CD14-positive monocyte (primary cell): ENCODE data around the gene RBPJL. TPM values are rescaled to one million over a fixed set of nuclear protein-coding genes. Genes with fewer than 3 reads are reported as not detected.

ENCODE experiments used
- DNase-seq, 3 donors: peaks; one replicate each; pipeline ENCODE4 v3.0.0-alpha.2; 2011 to 2022
- H2AFZ ChIP-seq: 2 replicates; pipeline ENCODE4 v1.6.0; 2012; ENCODE audit warnings: mild to moderate bottlenecking, low read depth, low read length, inconsistent platforms; ENCODE audit not compliant: insufficient read depth, poor library complexity, severe bottlenecking
- H3K27ac ChIP-seq, 2 donors: 1 replicate in 1 of 2; 2 replicates in 1 of 2; pipeline ENCODE4 v1.5.1; 2012 to 2013; ENCODE audit warnings: low read length in 2 of 2, control low read depth in 1 of 2, inconsistent platforms in 1 of 2, low read depth in 1 of 2, mild to moderate bottlenecking in 1 of 2
- H3K27me3 ChIP-seq, 2 donors: one replicate each; pipeline versions ENCODE4 v1.6.0 to v1.6.1; 2011 to 2013; ENCODE audit warnings: low read length in 2 of 2; ENCODE audit not compliant: control insufficient read depth in 2 of 2, insufficient read depth in 2 of 2
- H3K36me3 ChIP-seq, 2 donors: replicated peaks in 1 of 2; 1 replicate in 1 of 2; 2 replicates in 1 of 2; pipeline versions ENCODE4 v1.5.1 to v1.6.1; 2012 to 2013; ENCODE audit warnings: low read length in 2 of 2, control low read depth in 1 of 2, inconsistent platforms in 1 of 2, mild to moderate bottlenecking in 1 of 2; ENCODE audit not compliant: insufficient read depth in 2 of 2, control insufficient read depth in 1 of 2
- H3K4me1 ChIP-seq, 2 donors: 1 replicate in 1 of 2; 2 replicates in 1 of 2; pipeline versions ENCODE4 v1.5.1 to v1.6.1; 2012 to 2013; ENCODE audit warnings: low read length in 2 of 2, control low read depth in 1 of 2, inconsistent platforms in 1 of 2, mild to moderate bottlenecking in 1 of 2, moderate library complexity in 1 of 2; ENCODE audit not compliant: insufficient read depth in 2 of 2, control insufficient read depth in 1 of 2
- H3K4me2 ChIP-seq: replicated peaks from 2 replicates; pipeline ENCODE3; 2012; ENCODE audit warnings: low read length, moderate library complexity, mild to moderate bottlenecking; ENCODE audit not compliant: poor library complexity, severe bottlenecking; ENCODE audit errors: extremely low read depth
- H3K4me3 ChIP-seq, 3 experiments: fragments of 200-600 bp in 1 of 3; sonication (generic) in 1 of 3; replicated peaks in 1 of 3; 1 replicate in 2 of 3; 2 replicates in 1 of 3; pipeline ENCODE4 v1.5.1; 2011 to 2013; ENCODE audit warnings: low read length in 3 of 3, mild to moderate bottlenecking in 3 of 3, control low read depth in 2 of 3, low read depth in 2 of 3, inconsistent platforms in 1 of 3, moderate library complexity in 1 of 3
- H3K79me2 ChIP-seq: 2 replicates; pipeline ENCODE4 v1.6.0; 2012; ENCODE audit warnings: mild to moderate bottlenecking, control low read depth, inconsistent platforms, low read length, moderate library complexity; ENCODE audit not compliant: insufficient read depth
- H3K9ac ChIP-seq: 2 replicates; pipeline ENCODE4 v1.6.0; 2017; ENCODE audit warnings: low read length, mild to moderate bottlenecking; ENCODE audit not compliant: insufficient read depth, poor library complexity, severe bottlenecking
- H3K9me3 ChIP-seq, 2 donors: replicated peaks in 1 of 2; 1 replicate in 1 of 2; 2 replicates in 1 of 2; pipeline versions ENCODE4 v1.5.1 to v1.6.1; 2012 to 2013; ENCODE audit warnings: low read length in 2 of 2, control low read depth in 1 of 2; ENCODE audit not compliant: control insufficient read depth in 1 of 2, insufficient read depth in 1 of 2
- H4K20me1 ChIP-seq: 2 replicates; pipeline ENCODE4 v1.6.0; 2012; ENCODE audit warnings: mild to moderate bottlenecking, low read length, control low read depth, moderate library complexity; ENCODE audit not compliant: insufficient read depth
- H3K27ac Mint-ChIP-seq, 7 donors: one replicate each; pipeline ENCODE4 v1.8.0; 2020; ENCODE audit warnings: mild to moderate bottlenecking in 7 of 7, mixed read lengths in 7 of 7, moderate library complexity in 6 of 7, inconsistent platforms in 2 of 7
- H3K27me3 Mint-ChIP-seq, 3 donors: one replicate each; pipeline ENCODE4 v1.8.0; 2021 to 2022; ENCODE audit warnings: low read depth in 3 of 3, mild to moderate bottlenecking in 3 of 3, mixed read lengths in 3 of 3, moderate library complexity in 3 of 3, inconsistent platforms in 1 of 3
- H3K36me3 Mint-ChIP-seq, 2 donors: one replicate each; pipeline ENCODE4 v1.8.0; 2020; ENCODE audit warnings: mixed read lengths in 2 of 2, inconsistent platforms in 1 of 2, mild to moderate bottlenecking in 1 of 2
- H3K4me1 Mint-ChIP-seq: one replicate; pipeline ENCODE4 v1.8.0; 2020; ENCODE audit warnings: mild to moderate bottlenecking, mixed read lengths
- H3K4me3 Mint-ChIP-seq, 2 donors: one replicate each; pipeline ENCODE4 v1.8.0; 2020; ENCODE audit warnings: mild to moderate bottlenecking in 2 of 2, mixed read lengths in 2 of 2, moderate library complexity in 1 of 2
- H3K9me3 Mint-ChIP-seq, 7 donors: one replicate each; pipeline ENCODE4 v1.8.0; 2020 to 2022; ENCODE audit warnings: mixed read lengths in 7 of 7, mild to moderate bottlenecking in 6 of 7, moderate library complexity in 6 of 7, inconsistent platforms in 2 of 7
- WGBS: methylation state at CpG from one replicate; pipeline ENCODE4 v1.1.5; 2013; ENCODE audit warnings: missing lambda C conversion rate; ENCODE audit not compliant: insufficient coverage; 5-methylcytosine and 5-hydroxymethylcytosine counted together
- intact Hi-C, 2 donors: fragments of 100-400 bp; cut with micrococcal nuclease; formaldehyde crosslinking; loops; one replicate each; pipeline versions ENCODE4 v1.15.0 to v1.15.1; 2023
- polyA plus RNA-seq, 3 donors: library from polyadenylated mRNA; depleted of rRNA in 1 of 3; unstranded in 2 of 3; stranded (reverse) in 1 of 3; fragments of 300-500 nt in 2 of 3; fragments of >200 nt in 1 of 3; fragmentation: Illumina TruSeq in 2 of 3; gene quantifications; 1 replicate in 2 of 3; 2 replicates in 1 of 3; pipeline ENCODE4 v1.2.3, GENCODE V29; 2012 to 2021
- TF ChIP-seq, protein P1 (sequence below): fragments of 200-600 bp; IDR thresholded peaks from one replicate; pipeline ENCODE4 v1.8.0; 2022; ENCODE audit warnings: antibody characterized with exemption, mild to moderate bottlenecking

RBPJL gene
- polyA plus RNA-seq, 3 donors = not detected

DNA sequence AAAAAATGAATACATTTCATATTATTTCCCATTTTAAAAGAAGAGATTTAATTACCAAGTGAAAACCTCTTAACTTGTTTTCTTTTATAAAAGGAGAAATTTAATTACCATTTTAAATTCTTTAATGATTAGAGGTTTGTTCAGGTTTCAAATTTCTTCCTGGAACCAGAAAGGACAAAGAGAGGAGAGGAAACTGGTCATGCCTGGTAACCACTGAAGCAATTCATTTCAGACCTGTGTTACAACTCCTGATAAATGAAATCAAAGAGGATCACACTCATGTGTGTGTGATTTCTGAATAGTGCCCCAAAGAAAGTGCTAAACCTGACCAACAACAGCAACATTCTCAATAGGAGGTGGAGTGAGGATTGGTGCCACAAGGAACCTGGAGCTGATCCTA, 39.7 kb upstream of the RBPJL start:
- no peaks in the 10 kb centered on the region for H3K4me1 ChIP-seq
- H3K4me3 ChIP-seq = no peak overlapping the region
- TF ChIP-seq, protein P1, sequence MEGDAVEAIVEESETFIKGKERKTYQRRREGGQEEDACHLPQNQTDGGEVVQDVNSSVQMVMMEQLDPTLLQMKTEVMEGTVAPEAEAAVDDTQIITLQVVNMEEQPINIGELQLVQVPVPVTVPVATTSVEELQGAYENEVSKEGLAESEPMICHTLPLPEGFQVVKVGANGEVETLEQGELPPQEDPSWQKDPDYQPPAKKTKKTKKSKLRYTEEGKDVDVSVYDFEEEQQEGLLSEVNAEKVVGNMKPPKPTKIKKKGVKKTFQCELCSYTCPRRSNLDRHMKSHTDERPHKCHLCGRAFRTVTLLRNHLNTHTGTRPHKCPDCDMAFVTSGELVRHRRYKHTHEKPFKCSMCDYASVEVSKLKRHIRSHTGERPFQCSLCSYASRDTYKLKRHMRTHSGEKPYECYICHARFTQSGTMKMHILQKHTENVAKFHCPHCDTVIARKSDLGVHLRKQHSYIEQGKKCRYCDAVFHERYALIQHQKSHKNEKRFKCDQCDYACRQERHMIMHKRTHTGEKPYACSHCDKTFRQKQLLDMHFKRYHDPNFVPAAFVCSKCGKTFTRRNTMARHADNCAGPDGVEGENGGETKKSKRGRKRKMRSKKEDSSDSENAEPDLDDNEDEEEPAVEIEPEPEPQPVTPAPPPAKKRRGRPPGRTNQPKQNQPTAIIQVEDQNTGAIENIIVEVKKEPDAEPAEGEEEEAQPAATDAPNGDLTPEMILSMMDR = no peak
- no peak overlapping the region for H3K9ac ChIP-seq
- no peaks in the 10 kb centered on the region for H4K20me1 ChIP-seq
- H3K79me2 ChIP-seq = no peaks in the 10 kb centered on the region
- no peak overlapping the region for H3K4me2 ChIP-seq
- H3K9me3 ChIP-seq = no peaks in the 10 kb centered on the region
- intact Hi-C loops = no loop called here
- no peak for DNase-seq
- no peak overlapping the region for H3K27ac Mint-ChIP-seq
- H3K9me3 Mint-ChIP-seq = no peaks in the 10 kb centered on the region
- no peaks in the 10 kb centered on the region for H3K36me3 ChIP-seq
- H3K27me3 Mint-ChIP-seq = peaks cover 1 to 12% (median 6%) of the 10 kb centered on the region in 3 donors
- no peak overlapping the region for H3K4me3 Mint-ChIP-seq
- H3K36me3 Mint-ChIP-seq = no peaks in the 10 kb centered on the region
- H2AFZ ChIP-seq = no peak overlapping the region
- no peaks in the 10 kb centered on the region for H3K4me1 Mint-ChIP-seq
- peaks cover 4 to 9% of the 10 kb centered on the region in 2 donors for H3K27me3 ChIP-seq
- no peak overlapping the region for H3K27ac ChIP-seq

DNA sequence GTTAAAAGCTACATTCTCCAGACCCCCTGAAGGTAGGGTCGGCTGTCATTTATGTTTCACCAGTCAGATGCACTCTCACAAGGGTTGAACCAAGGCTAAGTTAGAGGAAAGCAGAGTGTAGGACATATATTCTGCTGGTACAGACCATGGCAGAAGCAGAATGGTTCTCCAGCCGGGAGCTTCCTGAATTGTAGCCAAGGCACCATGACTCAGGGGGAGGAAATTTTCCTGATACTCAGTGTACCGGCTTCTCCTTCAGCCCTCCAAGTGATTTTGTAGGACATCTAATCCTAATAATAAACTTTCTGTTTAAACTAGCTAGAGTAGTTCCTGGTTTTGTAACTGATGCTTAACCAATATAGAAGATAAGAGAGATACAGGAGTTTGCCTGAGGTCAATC, 38.1 kb upstream of the RBPJL start:
- H3K9me3 ChIP-seq = no peaks in the 10 kb centered on the region
- TF ChIP-seq, protein P1 = no peak
- H3K4me2 ChIP-seq = no peak overlapping the region
- H4K20me1 ChIP-seq = no peaks in the 10 kb centered on the region
- no peak overlapping the region for H3K9ac ChIP-seq
- no peaks in the 10 kb centered on the region for H3K36me3 ChIP-seq
- Mint-ChIP-seq H3K27me3 (peaks cover 3 to 18% (median 17%) of the 10 kb centered on the region in 3 donors), H3K27ac (no peak overlapping the region), H3K36me3 (no peaks in the 10 kb centered on the region), H3K4me3 (no peak overlapping the region), H3K4me1 (no peaks in the 10 kb centered on the region), H3K9me3 (peaks cover 0 to 1% (median 0%) of the 10 kb centered on the region in 7 donors)
- WGBS = no CpG with 5 or more reads among the region's 3 CpGs
- no peak overlapping the region for H3K4me3 ChIP-seq
- H3K27ac ChIP-seq = no peak overlapping the region
- no peaks in the 10 kb centered on the region for H3K79me2 ChIP-seq
- peaks cover 4 to 13% of the 10 kb centered on the region in 2 donors for H3K27me3 ChIP-seq
- H3K4me1 ChIP-seq = no peaks in the 10 kb centered on the region
- intact Hi-C loops = no loop called here
- DNase-seq = no peak
- no peak overlapping the region for H2AFZ ChIP-seq
